Mesendoderm (in vitro differentiated cells): ENCODE measurements around the gene ITPRID2.

Source experiments
- DNase-seq: peaks from one replicate; pipeline ENCODE4 v3.0.0; 2013
- H2AK5ac ChIP-seq: 2 replicates; pipeline ENCODE4 v1.6.1; 2013; ENCODE audit warnings: low read length, inconsistent platforms
- H2BK120ac ChIP-seq: 2 replicates; pipeline ENCODE4 v1.6.1; 2013; ENCODE audit warnings: low read depth, mild to moderate bottlenecking, low read length, moderate library complexity, mixed read lengths
- H2BK15ac ChIP-seq: replicated peaks from 2 replicates; pipeline ENCODE4 v1.6.1; 2013; ENCODE audit warnings: low read depth, mild to moderate bottlenecking, moderate library complexity
- H2BK5ac ChIP-seq: 2 replicates; pipeline ENCODE4 v1.6.1; 2013; ENCODE audit warnings: low read length, inconsistent platforms
- H3K18ac ChIP-seq: 2 replicates; pipeline ENCODE4 v1.6.1; 2013; ENCODE audit warnings: mild to moderate bottlenecking, low read length, mixed read lengths
- H3K23ac ChIP-seq: one replicate; pipeline ENCODE4 v1.6.1; 2013; ENCODE audit warnings: low read length
- H3K27ac ChIP-seq: 2 replicates; pipeline ENCODE4 v1.5.1; 2013; ENCODE audit warnings: low read depth, mild to moderate bottlenecking, inconsistent platforms, low read length, moderate library complexity
- H3K27me3 ChIP-seq: 2 replicates; pipeline ENCODE4 v1.6.1; 2013; ENCODE audit warnings: low read length, control low read depth, mild to moderate bottlenecking, inconsistent platforms; ENCODE audit not compliant: insufficient read depth, poor library complexity
- H3K36me3 ChIP-seq: 2 replicates; pipeline ENCODE4 v1.6.1; 2013; ENCODE audit warnings: low read length, inconsistent platforms; ENCODE audit not compliant: control insufficient read depth, insufficient read depth
- H3K4ac ChIP-seq: one replicate; pipeline ENCODE4 v1.6.1; 2013; ENCODE audit warnings: low read depth, mild to moderate bottlenecking, low read length, moderate library complexity
- H3K4me1 ChIP-seq: 2 replicates; pipeline ENCODE4 v1.6.1; 2013; ENCODE audit warnings: low read depth, low read length, inconsistent platforms; ENCODE audit not compliant: control insufficient read depth
- H3K4me2 ChIP-seq: 2 replicates; pipeline ENCODE4 v1.6.1; 2013; ENCODE audit warnings: low read length
- H3K4me3 ChIP-seq: 2 replicates; pipeline ENCODE4 v1.5.1; 2013; ENCODE audit warnings: mild to moderate bottlenecking, low read length
- H3K56ac ChIP-seq: one replicate; pipeline ENCODE4 v1.6.1; 2013; ENCODE audit warnings: low read length
- H3K79me1 ChIP-seq: 2 replicates; pipeline ENCODE4 v1.6.1; 2013; ENCODE audit warnings: low read length, inconsistent platforms
- H3K79me2 ChIP-seq: 2 replicates; pipeline ENCODE4 v1.6.1; 2013; ENCODE audit warnings: mild to moderate bottlenecking, low read length; ENCODE audit not compliant: control insufficient read depth, insufficient read depth
- H3K9ac ChIP-seq: 2 replicates; pipeline ENCODE4 v1.6.1; 2013; ENCODE audit warnings: low read length, inconsistent platforms
- H4K5ac ChIP-seq: one replicate; pipeline ENCODE4 v1.6.1; 2013; ENCODE audit warnings: low read length
- H4K8ac ChIP-seq: one replicate; pipeline ENCODE4 v1.6.1; 2013; ENCODE audit warnings: low read depth, mild to moderate bottlenecking, control low read depth, low read length, moderate library complexity
- WGBS: extraction: QIAGEN DNeasy Blood & Tissue Kit; methylation state at CpG from one replicate; pipeline ENCODE4 v1.1.7; 2013; ENCODE audit warnings: low lambda C conversion rate, missing lambda C conversion rate; ENCODE audit not compliant: insufficient coverage; ENCODE audit errors: extremely low coverage; 5-methylcytosine and 5-hydroxymethylcytosine counted together

The ITPRID2 gene

GRCh38 chr2:181973171-181973783 is 81.7 kb downstream of the ITPRID2 start:
- Histone ChIP-seq H3K9ac (no peak overlapping the region), H3K27ac (no peak overlapping the region), H3K79me1 (no peaks in the 10 kb centered on the region), H3K4me3 (no peak overlapping the region), H2AK5ac (no peak overlapping the region), H3K27me3 (no peaks in the 10 kb centered on the region), H3K56ac (no peak overlapping the region), H4K5ac (no peak overlapping the region), H2BK15ac (no peak overlapping the region), H3K18ac (no peak overlapping the region), H3K79me2 (no peaks in the 10 kb centered on the region), H2BK5ac (no peak overlapping the region), H3K36me3 (no peaks in the 10 kb centered on the region), H3K4me1 (no peaks in the 10 kb centered on the region), H3K4ac (no peak overlapping the region), H3K23ac (no peak overlapping the region), H2BK120ac (no peak overlapping the region), H3K4me2 (no peak overlapping the region), H4K8ac (no peak overlapping the region)
- no peak for DNase-seq
- no CpG with 5 or more reads among the region's 5 CpGs for WGBS

GRCh38 chr2:181977661-181978350 is 86.3 kb downstream of the ITPRID2 start:
- no peak overlapping the region for H3K18ac ChIP-seq
- no peaks in the 10 kb centered on the region for H3K36me3 ChIP-seq
- no peak overlapping the region for H3K27ac ChIP-seq
- no peak overlapping the region for H2BK5ac ChIP-seq
- no CpG with 5 or more reads among the region's 5 CpGs for WGBS
- H4K5ac ChIP-seq = no peak overlapping the region
- no peaks in the 10 kb centered on the region for H3K79me2 ChIP-seq
- no peaks in the 10 kb centered on the region for H3K27me3 ChIP-seq
- no peaks in the 10 kb centered on the region for H3K79me1 ChIP-seq
- no peak overlapping the region for H3K23ac ChIP-seq
- H3K56ac ChIP-seq = no peak overlapping the region
- no peaks in the 10 kb centered on the region for H3K4me1 ChIP-seq
- no peak overlapping the region for H2BK15ac ChIP-seq
- no peak overlapping the region for H3K9ac ChIP-seq
- no peak overlapping the region for H3K4me2 ChIP-seq
- H2AK5ac ChIP-seq = no peak overlapping the region
- no peak overlapping the region for H3K4ac ChIP-seq
- H4K8ac ChIP-seq = no peak overlapping the region
- no peak overlapping the region for H3K4me3 ChIP-seq
- DNase-seq = peak; percentile 10
- no peak overlapping the region for H2BK120ac ChIP-seq

- H3K27ac ChIP-seq = no peak overlapping the region
These were observed 87.0 kb downstream of the ITPRID2 start for GRCh38 chr2:181978351-181979150.

More at GRCh38 chr2:181978351-181979150, 87.0 kb downstream of the ITPRID2 start:
- Histone ChIP-seq H3K36me3 (no peaks in the 10 kb centered on the region), H3K4me3 (no peak overlapping the region), H3K4me1 (no peaks in the 10 kb centered on the region), H3K23ac (no peak overlapping the region), H2BK5ac (no peak overlapping the region), H3K27me3 (no peaks in the 10 kb centered on the region), H3K79me1 (no peaks in the 10 kb centered on the region), H2BK120ac (no peak overlapping the region), H2BK15ac (no peak overlapping the region), H4K5ac (no peak overlapping the region), H2AK5ac (no peak overlapping the region), H3K56ac (no peak overlapping the region), H4K8ac (no peak overlapping the region), H3K18ac (no peak overlapping the region), H3K4me2 (no peak overlapping the region), H3K9ac (no peak overlapping the region), H3K79me2 (no peaks in the 10 kb centered on the region), H3K4ac (no peak overlapping the region)
- WGBS = no CpG with 5 or more reads among the region's 2 CpGs
- DNase-seq = no peak
